ENCODE measurements around the gene WBP4. TPM values are rescaled to one million over a fixed set of nuclear protein-coding genes. Genes with fewer than 3 reads are reported as not detected.
A peak's percentile ranks its signal among the peaks of the same experiment; 100 is the strongest.

Gene WBP4
- total RNA-seq, 2 experiments from 2014 or later, result 9.6 to 11.8 TPM

DNA sequence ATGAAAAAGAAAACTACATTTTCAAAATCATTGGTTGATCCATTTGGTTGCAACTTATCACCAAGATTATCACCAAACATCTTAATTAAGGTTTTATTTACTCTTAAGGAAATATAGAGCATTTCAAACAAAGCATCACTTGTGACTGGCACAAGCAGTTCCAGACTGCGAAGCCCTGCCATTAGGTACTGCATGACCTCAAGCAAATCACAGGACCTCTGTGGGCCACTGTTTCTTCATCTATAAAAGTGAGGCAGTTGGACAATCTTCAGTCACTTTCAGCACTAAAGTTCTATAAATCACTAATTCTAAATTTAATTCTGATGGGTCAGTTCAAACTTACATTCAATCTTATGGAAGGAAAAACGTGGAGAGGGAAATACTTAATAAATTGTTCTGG, 44.1 kb upstream of the WBP4 start:
- peaks cover 28% of the 10 kb centered on the region for H3K36me3 Mint-ChIP-seq (ENCODE audit: low read depth)
- DNase-seq, result peak; percentile 56
- ChIA-PET POLR2A (interaction anchor here (0.8 to 6.6 kb wide), 7 partner anchors 10 to 95 kb away, joined by 3 to 102 read pairs (median 9); partner anchors contain the start of gene WBP4), CTCF (interaction anchor here (0.8 to 4.3 kb wide), 5 partner anchors 32 to 240 kb away, joined by 3 to 31 read pairs (median 5); no protein-coding TSS in a partner anchor)
- H3K9me3 Mint-ChIP-seq, result no peaks in the 10 kb centered on the region
- ATAC-seq, result peak; percentile 35
- H3K27ac Mint-ChIP-seq, result peak overlapping the region; percentile 97
- no peaks in the 10 kb centered on the region for H3K27me3 Mint-ChIP-seq
- peak overlapping the region; percentile 91 for H3K4me3 Mint-ChIP-seq
- intact Hi-C loops (cut with micrococcal nuclease), result loop anchor here (10.0 kb wide), 1 partner anchor 52 kb away; no protein-coding TSS in a partner anchor
- peaks cover 34% of the 10 kb centered on the region for H3K4me1 Mint-ChIP-seq (ENCODE audit: low read depth)
- TF ChIP-seq, protein P1, sequence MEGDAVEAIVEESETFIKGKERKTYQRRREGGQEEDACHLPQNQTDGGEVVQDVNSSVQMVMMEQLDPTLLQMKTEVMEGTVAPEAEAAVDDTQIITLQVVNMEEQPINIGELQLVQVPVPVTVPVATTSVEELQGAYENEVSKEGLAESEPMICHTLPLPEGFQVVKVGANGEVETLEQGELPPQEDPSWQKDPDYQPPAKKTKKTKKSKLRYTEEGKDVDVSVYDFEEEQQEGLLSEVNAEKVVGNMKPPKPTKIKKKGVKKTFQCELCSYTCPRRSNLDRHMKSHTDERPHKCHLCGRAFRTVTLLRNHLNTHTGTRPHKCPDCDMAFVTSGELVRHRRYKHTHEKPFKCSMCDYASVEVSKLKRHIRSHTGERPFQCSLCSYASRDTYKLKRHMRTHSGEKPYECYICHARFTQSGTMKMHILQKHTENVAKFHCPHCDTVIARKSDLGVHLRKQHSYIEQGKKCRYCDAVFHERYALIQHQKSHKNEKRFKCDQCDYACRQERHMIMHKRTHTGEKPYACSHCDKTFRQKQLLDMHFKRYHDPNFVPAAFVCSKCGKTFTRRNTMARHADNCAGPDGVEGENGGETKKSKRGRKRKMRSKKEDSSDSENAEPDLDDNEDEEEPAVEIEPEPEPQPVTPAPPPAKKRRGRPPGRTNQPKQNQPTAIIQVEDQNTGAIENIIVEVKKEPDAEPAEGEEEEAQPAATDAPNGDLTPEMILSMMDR (IDR thresholded peaks at IDR 0.05), result no peak

DNA sequence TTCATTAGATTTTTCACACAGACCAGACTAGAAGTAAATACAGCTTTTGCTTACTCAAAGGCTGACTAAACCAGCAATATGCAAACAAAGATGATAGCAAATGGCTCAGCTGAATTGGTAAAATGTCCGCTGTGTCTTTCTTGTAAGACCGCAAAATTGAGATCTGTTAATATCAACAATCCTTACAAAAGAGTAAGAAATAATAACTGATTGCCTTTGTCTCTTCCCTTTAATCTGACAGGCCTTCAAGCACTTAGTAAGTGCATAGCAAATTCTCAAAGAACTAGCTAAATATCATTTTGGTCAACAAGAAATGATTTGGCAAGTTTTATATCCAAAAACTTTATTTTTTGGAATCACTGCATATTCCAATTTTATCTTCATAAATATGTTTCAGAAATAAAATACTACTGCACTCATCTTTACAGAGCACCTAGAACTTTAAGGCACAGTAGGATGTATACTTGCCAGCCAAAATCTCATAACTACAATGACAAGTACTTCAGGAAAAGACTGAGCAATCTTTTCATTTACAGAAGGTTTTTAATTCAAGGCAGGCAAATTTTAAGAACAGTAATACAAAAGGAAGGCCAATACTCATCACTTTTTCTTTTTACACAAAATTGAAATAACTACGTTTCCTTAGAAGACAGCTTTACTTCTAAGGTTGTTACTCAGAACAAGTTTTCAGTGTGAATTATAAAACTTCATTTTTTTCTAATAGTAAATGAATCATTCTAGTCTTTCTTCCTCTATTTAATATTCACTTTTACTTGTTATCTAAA, 43.3 kb upstream of the WBP4 start:
- peak overlapping the region; percentile 97 for H3K27ac Mint-ChIP-seq
- ChIA-PET CTCF (interaction anchor here (0.8 to 4.3 kb wide), 7 partner anchors 9 to 241 kb away, joined by 3 to 31 read pairs (median 5); partner anchors contain the start of gene WBP4), POLR2A (interaction anchor here (0.6 to 6.6 kb wide), 11 partner anchors 11 to 294 kb away, joined by 3 to 102 read pairs (median 3); partner anchors contain the start of gene WBP4)
- no peaks in the 10 kb centered on the region for H3K27me3 Mint-ChIP-seq
- intact Hi-C loops (cut with micrococcal nuclease), result loop anchor here (2.0 to 10.0 kb wide), 3 partner anchors 35 to 53 kb away; partner anchors contain the start of gene WBP4
- H3K4me1 Mint-ChIP-seq (ENCODE audit: low read depth), result peaks cover 31% of the 10 kb centered on the region
- TF ChIP-seq, protein P1 (IDR thresholded peaks at IDR 0.05), result no peak
- H3K9me3 Mint-ChIP-seq, result no peaks in the 10 kb centered on the region
- no peak for ATAC-seq
- H3K36me3 Mint-ChIP-seq (ENCODE audit: low read depth), result peaks cover 26% of the 10 kb centered on the region
- no peak for DNase-seq
- peak overlapping the region; percentile 91 for H3K4me3 Mint-ChIP-seq

DNA sequence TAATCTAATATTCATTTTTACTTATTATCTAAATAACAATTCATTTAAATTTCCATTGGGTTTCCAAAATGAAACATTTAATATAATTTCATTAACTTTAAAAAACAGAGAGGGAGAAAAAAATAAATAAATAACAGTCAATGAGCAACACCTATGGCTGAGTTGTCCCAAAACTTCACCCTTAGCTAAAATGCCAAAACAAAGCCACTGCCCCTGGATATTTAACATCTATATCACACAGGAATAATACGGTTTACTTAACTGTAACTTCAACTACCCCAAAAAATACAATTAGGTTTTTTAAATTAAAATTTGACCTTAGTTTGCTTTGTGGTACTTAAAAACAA, 42.7 kb upstream of the WBP4 start:
- Mint-ChIP-seq H3K9me3 (no peaks in the 10 kb centered on the region), H3K36me3 (ENCODE audit: low read depth) (peaks cover 21% of the 10 kb centered on the region), H3K4me1 (ENCODE audit: low read depth) (peaks cover 26% of the 10 kb centered on the region), H3K27ac (peak overlapping the region; percentile 98), H3K27me3 (no peaks in the 10 kb centered on the region), H3K4me3 (peak overlapping the region; percentile 91)
- TF ChIP-seq, protein P1 (IDR thresholded peaks at IDR 0.05), result no peak
- ATAC-seq, result no peak
- intact Hi-C loops (cut with micrococcal nuclease), result loop anchor here (2.0 to 10.0 kb wide), 3 partner anchors 36 to 54 kb away; partner anchors contain the start of gene WBP4
- no peak for DNase-seq
- ChIA-PET POLR2A (interaction anchor here (1.0 to 6.6 kb wide), 13 partner anchors 11 to 97 kb away, joined by 3 to 102 read pairs (median 5); partner anchors contain the start of gene WBP4), CTCF (interaction anchor here (0.9 to 4.3 kb wide), 9 partner anchors 10 to 44 kb away, joined by 3 to 31 read pairs (median 4); partner anchors contain the start of gene WBP4)

DNA sequence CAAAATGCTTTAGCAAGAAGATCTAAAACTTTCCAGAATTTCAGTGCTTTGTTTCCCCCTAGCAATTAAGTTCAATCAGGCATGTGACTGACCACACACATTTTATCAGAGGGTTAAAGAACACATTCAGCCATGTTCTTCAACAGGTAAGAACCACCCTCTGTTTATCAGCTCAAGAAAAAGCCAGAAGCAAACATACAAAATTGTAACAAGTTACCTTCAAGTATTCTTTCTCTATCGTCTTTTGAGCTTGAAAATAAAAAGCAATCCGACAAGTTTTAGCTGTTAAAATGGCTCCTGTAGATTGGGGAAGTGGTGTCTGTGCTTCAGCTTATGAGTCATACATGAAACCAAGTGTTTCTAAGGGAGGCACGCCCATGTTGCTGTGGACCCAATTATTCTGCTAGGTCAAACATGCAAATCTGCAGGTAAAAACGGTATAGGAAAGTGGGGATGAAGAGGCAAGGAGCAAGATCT, 42.3 kb upstream of the WBP4 start, which contains the start of gene ELF1:
Gene ELF1, minus strand, starts transcription at position 306 of the 477 bp plus-strand sequence. CDS start 37,262 bp downstream, outside the sequence.
- intact Hi-C loops (cut with micrococcal nuclease), result loop anchor here (2.0 to 10.0 kb wide), 3 partner anchors 36 to 54 kb away; partner anchors contain the start of gene WBP4
- H3K4me1 Mint-ChIP-seq (ENCODE audit: low read depth), result peaks cover 24% of the 10 kb centered on the region
- H3K27me3 Mint-ChIP-seq, result no peaks in the 10 kb centered on the region
- TF ChIP-seq, protein P1 (IDR thresholded peaks at IDR 0.05), result no peak
- DNase-seq (peak; percentile 76), ATAC-seq (peak; percentile 88)
- H3K9me3 Mint-ChIP-seq, result no peaks in the 10 kb centered on the region
- ChIA-PET POLR2A (interaction anchor here (0.6 to 6.6 kb wide), 10 partner anchors 10 to 1255 kb away, joined by 3 to 102 read pairs (median 6); partner anchors contain the start of gene WBP4), CTCF (interaction anchor here (0.9 to 4.3 kb wide), 10 partner anchors 10 to 51 kb away, joined by 3 to 31 read pairs (median 5); partner anchors contain the start of gene WBP4)
- H3K36me3 Mint-ChIP-seq (ENCODE audit: low read depth), result peaks cover 19% of the 10 kb centered on the region
- peak within 1 kb of the TSS; percentile 98 for H3K27ac Mint-ChIP-seq
- H3K4me3 Mint-ChIP-seq, result peak within 1 kb of the TSS; percentile 91

All from activated CD8-positive, alpha-beta T cell treated with anti-CD3 and anti-CD28 coated beads for 36 hours (primary cell).